Endothelial cell of umbilical vein (primary cell): ENCODE results near the gene FAM168A.

Source experiments
- EZH2 ChIP-seq: IDR thresholded peaks from 2 replicates; pipeline ENCODE4 v1.6.1; 2012; ENCODE audit warnings: borderline replicate concordance, low read depth, mild to moderate bottlenecking, moderate library complexity, low read length, inconsistent platforms; ENCODE audit not compliant: severe bottlenecking
- POLR2A ChIP-seq: IDR thresholded peaks from 2 replicates; pipeline ENCODE4 v1.6.1; 2012; ENCODE audit warnings: low read depth, mild to moderate bottlenecking, control low read depth, low read length
- TF ChIP-seq, protein P1 (sequence below), 2 donors: IDR thresholded peaks; 1 replicate in 1 of 2; 2 replicates in 1 of 2; pipeline ENCODE4 v1.5.1; 2011; ENCODE audit warnings: low read length in 2 of 2, mild to moderate bottlenecking in 2 of 2, moderate library complexity in 2 of 2, control low read depth in 1 of 2, inconsistent platforms in 1 of 2, low read depth in 1 of 2; ENCODE audit not compliant: insufficient read depth in 1 of 2; ENCODE audit errors: extremely low read depth in 1 of 2
- TF ChIP-seq, protein P2 (sequence below): IDR thresholded peaks from 2 replicates; pipeline ENCODE4 v1.6.1; 2011; ENCODE audit not compliant: insufficient read depth, insufficient read length

DNA sequence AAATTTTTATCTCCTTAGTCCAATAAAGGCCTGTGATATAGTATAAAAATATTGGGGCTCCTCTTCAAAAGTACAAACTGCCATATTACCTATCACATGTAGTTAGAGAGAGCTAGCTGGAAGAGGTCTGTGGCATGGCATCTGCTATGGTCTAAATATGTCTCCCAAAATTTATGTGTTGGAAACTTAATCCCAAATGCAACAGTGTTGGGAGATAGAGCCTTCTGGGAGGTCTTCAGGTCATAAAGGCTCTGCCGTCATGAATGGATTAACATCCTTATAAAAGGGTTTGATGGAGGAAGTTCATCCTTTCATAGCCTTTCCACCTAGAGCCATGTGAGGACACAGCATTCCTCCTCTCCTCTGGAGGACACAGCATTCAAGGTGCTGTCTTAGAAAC lies 116.3 kb downstream of the FAM168A start:
- TF ChIP-seq, protein P1, sequence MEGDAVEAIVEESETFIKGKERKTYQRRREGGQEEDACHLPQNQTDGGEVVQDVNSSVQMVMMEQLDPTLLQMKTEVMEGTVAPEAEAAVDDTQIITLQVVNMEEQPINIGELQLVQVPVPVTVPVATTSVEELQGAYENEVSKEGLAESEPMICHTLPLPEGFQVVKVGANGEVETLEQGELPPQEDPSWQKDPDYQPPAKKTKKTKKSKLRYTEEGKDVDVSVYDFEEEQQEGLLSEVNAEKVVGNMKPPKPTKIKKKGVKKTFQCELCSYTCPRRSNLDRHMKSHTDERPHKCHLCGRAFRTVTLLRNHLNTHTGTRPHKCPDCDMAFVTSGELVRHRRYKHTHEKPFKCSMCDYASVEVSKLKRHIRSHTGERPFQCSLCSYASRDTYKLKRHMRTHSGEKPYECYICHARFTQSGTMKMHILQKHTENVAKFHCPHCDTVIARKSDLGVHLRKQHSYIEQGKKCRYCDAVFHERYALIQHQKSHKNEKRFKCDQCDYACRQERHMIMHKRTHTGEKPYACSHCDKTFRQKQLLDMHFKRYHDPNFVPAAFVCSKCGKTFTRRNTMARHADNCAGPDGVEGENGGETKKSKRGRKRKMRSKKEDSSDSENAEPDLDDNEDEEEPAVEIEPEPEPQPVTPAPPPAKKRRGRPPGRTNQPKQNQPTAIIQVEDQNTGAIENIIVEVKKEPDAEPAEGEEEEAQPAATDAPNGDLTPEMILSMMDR (IDR thresholded peaks at IDR 0.05; ENCODE audit: extremely low read depth in 1 of 2, insufficient read depth in 1 of 2, low read depth in 1 of 2, low read length in 2 of 2), result no peak
- TF ChIP-seq EZH2 (no peak), POLR2A (no peak)
- TF ChIP-seq, protein P2, sequence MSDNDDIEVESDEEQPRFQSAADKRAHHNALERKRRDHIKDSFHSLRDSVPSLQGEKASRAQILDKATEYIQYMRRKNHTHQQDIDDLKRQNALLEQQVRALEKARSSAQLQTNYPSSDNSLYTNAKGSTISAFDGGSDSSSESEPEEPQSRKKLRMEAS, result no peak
